Neural cell (in vitro differentiated cells): ENCODE data around the gene PTCD2. TPM values are rescaled to one million over a fixed set of nuclear protein-coding genes. Genes with fewer than 3 reads are reported as not detected.

Experiments
- H2AFZ ChIP-seq: fragments of 200-600, 300-800 bp; sonication (generic), shearing (Covaris generic); 2 replicates; pipeline ENCODE4 v1.6.0; 2014; ENCODE audit warnings: low read depth, mild to moderate bottlenecking, antibody characterized with exemption, low read length, moderate library complexity
- H3F3A ChIP-seq: fragments of 200-600 bp; shearing (Covaris generic); 2 replicates; pipeline ENCODE4 v1.6.1; 2016; ENCODE audit warnings: mild to moderate bottlenecking, moderate library complexity, mixed read lengths, antibody characterized with exemption, low read length; ENCODE audit not compliant: insufficient read depth, poor library complexity, severe bottlenecking
- H3K27ac ChIP-seq: fragments of 200-600, 300-800 bp; sonication (generic), shearing (Covaris generic); 2 replicates; pipeline ENCODE4 v1.5.1; 2014; ENCODE audit warnings: mild to moderate bottlenecking, low read length, moderate library complexity
- H3K27me3 ChIP-seq: fragments of 300-800, 200-600 bp; sonication (generic), shearing (Covaris generic); 2 replicates; pipeline ENCODE4 v1.6.0; 2014; ENCODE audit warnings: mild to moderate bottlenecking, low read depth, low read length, moderate library complexity; ENCODE audit not compliant: insufficient read depth
- H3K36me3 ChIP-seq: fragments of 300-800, 200-600 bp; sonication (generic), shearing (Covaris generic); 2 replicates; pipeline ENCODE4 v1.5.1; 2014; ENCODE audit warnings: mild to moderate bottlenecking, antibody characterized with exemption, low read length, moderate library complexity; ENCODE audit not compliant: insufficient read depth
- H3K4me2 ChIP-seq: fragments of 300-800, 200-600 bp; sonication (generic), shearing (Covaris generic); 2 replicates; pipeline ENCODE4 v1.6.0; 2014; ENCODE audit warnings: mild to moderate bottlenecking, low read length
- H3K4me3 ChIP-seq: fragments of 300-800, 200-600 bp; sonication (generic), shearing (Covaris generic); 2 replicates; pipeline ENCODE4 v1.5.1; 2014; ENCODE audit warnings: mild to moderate bottlenecking, low read length, moderate library complexity
- H3K79me2 ChIP-seq: fragments of 200-600 bp; shearing (Covaris generic); replicated peaks from 2 replicates; pipeline ENCODE4 v1.6.0; 2014; ENCODE audit warnings: mild to moderate bottlenecking, low read length, moderate library complexity; ENCODE audit not compliant: insufficient read depth
- H3K9ac ChIP-seq: fragments of 300-800, 200-600 bp; sonication (generic), shearing (Covaris generic); 2 replicates; pipeline ENCODE4 v1.6.1; 2016; ENCODE audit warnings: mild to moderate bottlenecking, low read length, mixed read lengths
- H3K9me2 ChIP-seq: fragments of 200-600 bp; shearing (Covaris generic); 2 replicates; pipeline ENCODE4 v1.6.1; 2016; ENCODE audit warnings: mild to moderate bottlenecking, low read length, mixed read lengths; ENCODE audit not compliant: insufficient read depth
- H3K9me3 ChIP-seq: fragments of 200-600, 300-800 bp; sonication (generic), shearing (Covaris generic); 2 replicates; pipeline ENCODE4 v1.6.1; 2016; ENCODE audit warnings: mild to moderate bottlenecking, mixed run types, low read length, moderate library complexity, mixed read lengths
- H4K20me1 ChIP-seq: fragments of 200-600 bp; shearing (Covaris generic); 2 replicates; pipeline ENCODE4 v1.6.1; 2016; ENCODE audit warnings: mild to moderate bottlenecking, mixed run types; ENCODE audit not compliant: insufficient read depth
- CTCF ChIP-seq: fragments of 450-650 bp; IDR thresholded peaks from 2 replicates; pipeline ENCODE4 v1.5.1; 2014; ENCODE audit warnings: antibody characterized with exemption, mild to moderate bottlenecking, moderate library complexity; ENCODE audit not compliant: poor library complexity, severe bottlenecking
- EZH2 ChIP-seq: fragments of 200-600, 300-800 bp; shearing (Covaris generic), sonication (generic); IDR thresholded peaks from 2 replicates; pipeline ENCODE4 v1.6.1; 2014; ENCODE audit warnings: antibody characterized with exemption, low read length, borderline replicate concordance, mild to moderate bottlenecking; ENCODE audit not compliant: insufficient read depth, poor library complexity, severe bottlenecking
- MXI1 ChIP-seq: fragments of 450-650 bp; conservative IDR thresholded peaks from 2 replicates; pipeline ENCODE4 v1.6.1; 2014; ENCODE audit warnings: antibody characterized with exemption, mild to moderate bottlenecking; ENCODE audit not compliant: poor library complexity, severe bottlenecking
- RAD21 ChIP-seq: fragments of 450-650 bp; conservative IDR thresholded peaks from 2 replicates; pipeline ENCODE4 v1.6.1; 2014; ENCODE audit warnings: antibody characterized with exemption, mild to moderate bottlenecking, moderate library complexity
- REST ChIP-seq: IDR thresholded peaks from 2 replicates; pipeline ENCODE4 v1.6.1; 2012; ENCODE audit warnings: borderline replicate concordance
- TAF1 ChIP-seq: IDR thresholded peaks from 2 replicates; pipeline ENCODE4 v1.6.1; 2012; ENCODE audit warnings: low read depth
- polyA plus RNA-seq: library from polyadenylated mRNA; depleted of rRNA; stranded (reverse); fragments of >200 nt; gene quantifications from 2 replicates; pipeline ENCODE4 v1.2.3, GENCODE V29; 2014

PTCD2 gene
- polyA plus RNA-seq, 1 donor from 2014 or later = 4.4 TPM

DNA sequence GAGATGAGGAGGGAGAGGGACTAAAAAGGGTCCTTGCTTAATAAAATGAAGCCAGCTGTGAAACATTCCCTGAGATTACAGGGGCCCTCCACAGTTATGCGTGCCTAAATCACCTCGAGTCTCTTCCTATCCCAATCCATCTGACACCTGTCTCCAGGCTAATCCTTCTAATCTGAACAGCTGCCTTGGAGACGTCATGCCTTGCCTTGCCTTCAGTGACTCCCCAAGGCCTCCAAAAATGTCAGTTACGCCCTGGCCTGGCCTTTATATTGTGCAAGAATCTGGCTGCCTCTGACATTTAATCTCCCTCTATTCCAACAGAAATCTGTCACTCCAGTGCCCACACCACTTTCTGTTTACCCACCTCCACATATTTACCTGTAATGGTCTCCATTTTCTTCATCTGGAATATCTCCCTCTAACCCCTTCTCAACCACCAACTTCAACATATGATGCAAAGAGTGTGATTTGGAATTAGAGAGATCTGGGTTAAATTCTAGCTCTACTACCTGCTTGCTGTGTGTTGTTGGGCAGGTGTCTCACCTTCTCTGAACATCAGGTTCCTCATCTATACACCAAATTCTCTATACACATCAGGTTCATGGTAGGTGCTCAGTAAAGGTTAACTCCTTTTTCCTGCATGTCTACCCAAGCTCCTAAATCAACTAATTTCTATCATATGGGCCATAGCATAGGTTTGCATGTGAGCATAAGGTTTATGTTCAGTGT, 57.9 kb downstream of the PTCD2 start:
- Histone ChIP-seq H2AFZ (no peak overlapping the region), H3K27ac (no peak overlapping the region), H3K79me2 (no peaks in the 10 kb centered on the region), H3K4me2 (no peak overlapping the region), H3F3A (no peaks in the 10 kb centered on the region), H3K4me3 (no peak overlapping the region), H3K9me3 (no peaks in the 10 kb centered on the region), H3K9ac (no peak overlapping the region), H3K36me3 (no peaks in the 10 kb centered on the region), H3K9me2 (no peaks in the 10 kb centered on the region), H3K27me3 (no peaks in the 10 kb centered on the region), H4K20me1 (no peaks in the 10 kb centered on the region)
- TF ChIP-seq TAF1 = no peak
- no peak for TF ChIP-seq CTCF
- no peak for TF ChIP-seq MXI1
- no peak for TF ChIP-seq EZH2

DNA sequence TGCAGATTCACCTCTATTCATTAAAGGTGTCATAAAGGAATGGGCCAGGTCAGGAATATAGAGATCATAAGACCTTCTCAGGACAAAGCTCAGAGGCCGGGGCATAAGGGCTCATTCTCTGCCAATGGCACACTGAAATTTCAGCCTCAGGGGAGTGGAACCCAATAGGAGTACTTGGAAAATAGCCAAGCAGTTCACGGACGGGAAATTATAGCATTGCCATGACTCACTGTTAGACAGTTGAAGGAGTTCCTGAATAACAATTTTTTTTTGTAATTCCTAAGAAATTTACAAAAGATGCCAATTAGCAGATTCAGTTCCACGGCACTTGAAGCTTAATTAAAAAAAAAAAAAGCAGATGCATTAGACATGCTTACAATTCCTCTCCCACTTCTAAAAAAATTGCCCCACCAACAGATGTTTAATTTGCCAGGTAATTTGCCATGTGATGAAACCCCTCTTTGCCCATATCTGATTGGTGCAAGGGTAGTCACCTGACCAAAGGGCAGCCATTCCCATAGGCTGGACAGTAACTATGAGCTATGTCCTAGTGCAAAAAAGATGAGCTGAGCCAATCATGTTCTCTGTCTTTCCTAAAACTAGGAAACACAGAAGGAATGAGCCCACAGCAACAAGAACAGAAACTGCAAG, 58.6 kb downstream of the PTCD2 start:
- Histone ChIP-seq H4K20me1 (no peaks in the 10 kb centered on the region), H3K4me3 (no peak overlapping the region), H3K9me3 (no peaks in the 10 kb centered on the region), H3K9ac (no peak overlapping the region), H3K27ac (no peak overlapping the region), H3K36me3 (no peaks in the 10 kb centered on the region), H3K79me2 (no peaks in the 10 kb centered on the region), H3K9me2 (no peaks in the 10 kb centered on the region), H3K27me3 (no peaks in the 10 kb centered on the region), H2AFZ (no peak overlapping the region), H3K4me2 (no peak overlapping the region), H3F3A (no peaks in the 10 kb centered on the region)
- TF ChIP-seq RAD21 (no peak), EZH2 (no peak), REST (no peak), CTCF (no peak)
